HG02798 (cell line): ENCODE results near the gene FDXR.
"Not testable (repeated sequence)": the region's sequence is repeated elsewhere in the genome, so short reads cannot be mapped to it uniquely, and the experiment has no call there.

Source experiments
- ATAC-seq: cut with Tn5 transposase; IDR thresholded peaks from one replicate; pipeline ENCODE4 v1.9.1; 2021; ENCODE audit warnings: mild to moderate bottlenecking; ENCODE audit not compliant: unreplicated experiment, poor library complexity

The FDXR gene, protein sequence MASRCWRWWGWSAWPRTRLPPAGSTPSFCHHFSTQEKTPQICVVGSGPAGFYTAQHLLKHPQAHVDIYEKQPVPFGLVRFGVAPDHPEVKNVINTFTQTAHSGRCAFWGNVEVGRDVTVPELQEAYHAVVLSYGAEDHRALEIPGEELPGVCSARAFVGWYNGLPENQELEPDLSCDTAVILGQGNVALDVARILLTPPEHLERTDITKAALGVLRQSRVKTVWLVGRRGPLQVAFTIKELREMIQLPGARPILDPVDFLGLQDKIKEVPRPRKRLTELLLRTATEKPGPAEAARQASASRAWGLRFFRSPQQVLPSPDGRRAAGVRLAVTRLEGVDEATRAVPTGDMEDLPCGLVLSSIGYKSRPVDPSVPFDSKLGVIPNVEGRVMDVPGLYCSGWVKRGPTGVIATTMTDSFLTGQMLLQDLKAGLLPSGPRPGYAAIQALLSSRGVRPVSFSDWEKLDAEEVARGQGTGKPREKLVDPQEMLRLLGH

DNA sequence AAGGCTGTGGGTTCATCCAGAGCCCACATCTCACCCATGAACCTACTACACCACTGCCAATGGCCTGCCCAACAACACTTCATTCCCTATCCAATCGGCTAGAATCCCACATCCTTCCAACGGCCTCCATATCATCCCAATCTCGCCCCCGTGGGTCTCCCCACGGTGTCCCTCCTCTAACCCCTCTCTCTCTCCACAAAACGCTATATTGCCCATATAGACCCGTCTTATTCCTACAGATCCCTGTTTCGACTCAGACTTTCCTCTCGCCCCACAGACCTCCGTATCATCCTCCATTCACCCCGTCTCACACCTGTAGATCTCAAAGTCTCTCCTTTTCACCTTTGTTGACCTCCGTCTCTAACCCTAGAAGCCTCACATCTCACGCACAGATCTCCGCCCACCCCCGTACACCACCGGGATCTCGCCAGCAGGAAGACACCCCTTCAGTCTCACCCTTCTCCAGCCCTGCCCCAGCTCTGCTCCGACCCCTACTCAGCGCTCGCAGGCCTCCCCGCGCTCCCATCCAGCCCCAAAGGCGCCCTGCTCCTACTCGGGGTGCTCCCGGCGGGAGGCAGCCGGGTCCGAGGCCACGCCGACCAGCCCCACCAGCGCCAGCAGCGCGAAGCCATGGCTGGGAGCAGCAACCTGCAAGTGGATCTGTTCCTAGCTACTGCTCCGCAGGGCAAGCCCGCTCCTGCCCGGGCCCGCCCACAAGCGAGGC is at the start of gene FDXR:
TSS of gene FDXR (minus strand) at position 682 of the 724 bp plus-strand sequence. CDS start at position 632, 50 bp downstream.
- ATAC-seq, result no peak

DNA sequence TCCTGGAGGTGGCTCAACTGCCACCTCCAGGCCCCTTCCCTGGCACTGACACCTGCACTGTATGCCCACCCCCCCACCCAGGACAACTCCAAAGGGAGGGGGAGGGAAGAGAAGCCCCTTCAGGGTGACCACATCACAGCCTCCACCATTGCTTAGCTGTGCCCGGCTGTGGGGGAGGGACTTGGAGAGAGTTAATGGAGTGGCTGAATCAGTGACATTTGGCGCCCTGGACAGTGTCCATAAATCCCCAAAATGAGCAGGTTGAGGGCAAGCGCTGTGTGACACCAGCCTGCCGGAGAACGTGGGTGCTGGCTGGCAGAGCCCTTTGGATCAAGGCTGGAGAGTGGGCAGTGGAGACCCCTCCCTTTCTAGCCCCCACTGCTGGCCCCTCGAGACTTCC is 49.4 kb upstream of the FDXR start:
- ATAC-seq, result no peak

DNA sequence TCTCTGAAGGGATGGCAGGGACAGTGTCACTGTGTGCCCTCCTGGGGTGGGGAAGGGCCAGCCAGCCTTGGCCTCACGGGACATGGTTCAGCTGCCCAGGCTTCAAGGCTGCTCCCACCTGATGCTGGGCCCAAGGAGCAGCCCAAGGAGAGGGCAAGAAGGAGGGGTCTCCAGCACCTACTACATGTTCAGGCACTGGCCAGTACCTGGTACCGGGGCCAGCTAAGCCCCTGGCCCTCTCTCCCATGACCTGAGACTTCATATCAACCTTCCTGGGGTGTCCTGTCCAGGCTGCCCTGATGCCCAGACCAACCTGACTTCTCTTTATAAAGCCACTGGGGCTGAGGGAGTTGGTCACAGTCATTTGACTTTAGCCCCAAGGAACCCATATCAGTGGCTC is 49.0 kb upstream of the FDXR start:
- ATAC-seq, result no peak

DNA sequence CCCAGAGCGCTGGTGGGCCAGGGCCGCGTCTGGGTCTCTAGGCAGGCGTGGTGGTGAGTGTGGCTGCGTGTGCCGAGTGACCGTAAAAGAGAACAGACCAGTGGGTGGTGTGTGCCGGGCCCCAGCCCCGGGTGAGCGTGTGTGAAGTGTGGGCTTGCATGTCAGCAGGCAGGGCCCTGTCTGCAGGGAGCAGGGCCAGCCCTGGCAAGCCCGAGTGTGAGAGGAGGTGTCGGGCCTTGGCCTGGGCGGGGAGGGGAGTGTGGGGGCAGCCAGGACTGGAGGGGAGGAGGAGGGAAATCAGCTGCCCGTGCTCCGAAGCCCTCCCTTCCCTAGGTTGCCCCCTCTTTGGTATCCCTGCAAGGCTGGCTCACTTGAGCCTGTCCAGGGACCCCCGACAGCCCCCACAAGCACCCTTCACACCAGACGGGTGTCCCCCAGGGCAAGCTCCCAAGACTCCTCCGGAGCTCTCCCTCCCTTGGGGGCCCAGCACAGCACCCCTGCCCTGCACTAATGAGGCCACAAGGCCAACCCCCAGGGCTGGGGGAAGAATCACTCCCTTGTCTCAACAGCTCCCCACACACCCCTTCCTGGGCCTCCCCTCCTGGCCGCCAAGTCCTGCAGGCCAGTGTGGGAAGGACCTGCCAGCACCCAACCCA is 48.4 kb upstream of the FDXR start:
- no peak for ATAC-seq

DNA sequence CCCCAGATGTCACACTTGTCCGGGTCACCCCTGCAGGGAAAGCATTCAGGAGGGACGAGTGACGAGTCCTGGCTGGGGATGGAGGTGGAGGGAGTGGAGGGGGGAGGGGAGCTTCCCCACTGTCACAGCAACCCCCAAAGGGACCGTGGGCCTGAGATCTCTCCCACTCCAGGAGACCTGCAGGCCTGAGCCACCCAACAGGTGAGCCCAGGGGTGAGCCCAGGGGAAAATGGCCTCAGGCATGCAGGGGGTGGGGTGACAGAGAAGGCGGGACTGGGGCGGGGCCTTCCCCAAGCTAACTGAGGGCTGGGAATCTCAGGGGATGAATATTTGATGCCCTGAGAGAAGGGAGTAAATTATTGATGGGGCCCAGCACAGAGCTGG is 47.8 kb upstream of the FDXR start:
- no peak for ATAC-seq

DNA sequence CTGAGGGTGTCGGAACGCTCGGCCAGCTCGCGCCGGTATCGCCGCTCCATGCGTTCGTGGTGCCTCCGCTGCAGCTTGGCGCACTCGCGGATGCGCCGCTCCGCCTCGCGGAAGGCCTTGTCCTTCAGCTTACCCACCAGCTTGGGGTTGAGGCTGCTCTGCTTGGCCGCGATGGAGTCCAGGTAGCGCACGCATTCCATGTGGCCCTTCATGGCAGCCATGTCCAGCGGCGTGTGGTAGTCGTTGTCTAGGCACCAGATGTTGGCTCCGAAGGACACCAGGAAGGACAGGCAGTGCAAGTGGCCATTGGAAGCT is 47.5 kb upstream of the FDXR start:
- no peak for ATAC-seq

DNA sequence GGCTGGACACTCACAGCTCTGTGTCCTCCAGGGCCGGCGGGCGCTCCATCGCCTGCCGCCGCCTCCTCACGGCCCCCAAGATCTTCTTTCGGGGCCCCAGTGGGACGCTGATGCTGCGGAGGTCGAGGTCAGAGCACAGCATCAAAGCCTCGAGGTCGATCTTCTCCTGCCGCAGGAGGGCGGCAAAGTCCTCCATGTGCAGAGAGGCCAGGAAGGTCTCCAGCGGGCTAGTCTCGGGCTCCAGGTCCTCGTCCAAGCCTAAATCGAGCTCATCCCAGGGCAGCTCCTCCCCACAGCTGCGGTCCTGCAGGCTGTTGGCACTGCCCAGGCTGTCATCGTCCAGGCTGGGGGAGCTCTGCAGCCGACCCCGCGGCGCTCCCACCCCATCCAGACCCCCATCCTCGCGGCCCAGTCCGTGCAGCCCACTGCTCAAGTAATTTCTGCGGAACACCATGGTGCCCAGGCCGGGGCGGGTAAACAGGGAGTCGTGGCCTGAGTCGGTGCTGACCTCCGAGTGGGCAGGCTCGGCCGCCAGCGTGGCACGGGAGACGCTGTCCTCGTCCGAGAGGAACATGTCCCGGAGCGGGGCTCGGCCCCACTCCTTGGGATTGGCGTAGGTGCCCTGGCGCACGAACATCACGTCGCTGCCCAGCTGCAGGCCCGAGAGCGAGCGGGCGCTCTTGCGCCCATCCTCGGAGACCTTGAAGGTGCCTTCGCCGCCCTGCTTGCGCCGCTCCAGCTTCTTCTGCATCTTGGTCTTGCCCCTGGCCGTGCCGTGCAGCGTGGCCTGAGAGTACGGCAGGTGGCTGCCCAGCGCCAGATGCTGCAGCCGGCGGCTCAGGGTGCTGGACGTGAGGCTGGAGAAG is 46.9 kb upstream of the FDXR start:
- no peak for ATAC-seq

DNA sequence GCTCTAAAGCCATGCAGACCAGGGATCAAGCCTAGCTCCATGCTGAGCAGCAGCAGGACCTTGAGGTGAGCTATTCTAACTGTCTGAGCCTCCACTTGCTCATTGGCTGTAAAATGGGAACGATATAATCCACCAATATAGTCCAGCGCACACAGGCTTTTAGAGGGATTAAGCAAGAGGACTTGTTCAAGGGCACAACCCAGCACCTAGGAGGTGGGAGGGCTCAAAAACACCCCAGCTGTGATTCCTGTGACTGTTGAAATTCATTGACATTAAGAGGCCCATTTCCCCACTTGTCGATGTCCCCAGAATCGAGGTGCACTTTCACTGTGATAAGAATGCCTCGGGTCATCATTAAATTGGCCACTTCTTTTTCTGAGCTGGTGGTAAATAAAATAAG is 46.1 kb upstream of the FDXR start:
- ATAC-seq, result no peak

DNA sequence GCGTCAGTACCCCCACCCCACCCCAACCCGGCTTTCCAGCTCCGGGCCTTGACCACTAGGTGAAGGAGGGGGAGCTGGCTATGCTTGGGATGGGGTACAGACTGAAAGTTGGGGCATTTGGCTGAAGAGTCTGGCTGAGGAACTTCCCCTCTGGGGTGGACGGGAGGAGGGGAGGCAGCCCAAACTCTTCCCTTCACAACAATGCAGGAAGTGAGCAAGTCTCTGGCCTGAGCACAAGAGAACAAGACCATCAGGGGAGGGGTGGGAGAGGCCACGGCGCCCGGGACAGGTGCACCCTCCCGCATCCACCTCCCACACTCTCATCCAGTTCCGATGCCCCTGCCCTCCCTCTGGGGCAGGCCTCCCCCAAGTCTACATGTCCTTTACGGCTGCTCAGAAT is 44.6 kb upstream of the FDXR start:
- ATAC-seq, result no peak

DNA sequence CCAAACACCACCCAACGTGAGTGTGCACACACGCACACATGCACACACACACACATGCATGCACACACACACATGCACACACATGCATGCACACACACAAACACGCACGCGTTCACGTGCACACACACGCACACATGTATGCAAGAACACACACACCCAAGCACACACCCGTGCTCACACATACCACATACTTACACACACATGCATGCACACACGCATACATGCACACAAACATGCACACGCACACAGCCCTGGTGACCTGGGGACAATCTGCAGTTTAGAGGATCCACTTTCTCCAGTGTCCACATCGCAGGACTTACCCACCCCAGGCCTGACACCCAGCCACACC is 44.0 kb upstream of the FDXR start:
- ATAC-seq, result no peak

DNA sequence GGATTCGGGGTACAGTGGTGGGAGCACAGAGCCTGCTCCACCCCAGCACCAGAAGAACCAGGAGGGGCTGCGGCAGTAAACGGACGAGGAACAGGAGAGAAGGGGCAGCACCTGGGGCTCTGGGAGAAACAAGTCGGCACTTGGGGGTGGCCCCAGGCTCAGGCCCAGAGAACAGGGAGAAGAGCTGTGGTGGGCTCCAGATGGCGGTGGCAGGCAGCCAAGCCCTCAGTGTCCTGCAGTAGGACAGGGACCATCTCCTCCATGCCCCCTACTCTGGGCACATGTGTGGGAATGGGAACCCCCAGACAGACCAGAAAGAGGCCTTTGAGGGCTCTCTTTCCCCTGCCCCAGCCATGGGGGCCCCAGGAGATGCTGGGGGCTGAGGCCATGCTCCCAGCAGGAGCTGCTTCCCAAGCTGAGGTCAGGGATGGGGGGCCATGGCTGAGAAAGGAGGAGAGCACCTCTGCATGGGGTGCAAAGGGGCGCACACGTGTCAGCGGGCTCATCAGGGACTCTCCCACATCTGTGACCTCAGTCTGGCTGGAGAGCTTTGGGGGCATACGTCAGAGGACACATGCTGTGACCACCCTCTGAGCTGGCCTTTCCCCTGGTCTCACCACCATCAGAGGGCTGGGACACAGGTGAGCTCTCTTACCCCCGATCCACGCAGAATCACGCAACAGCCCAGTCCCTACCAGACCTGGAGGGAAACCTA is 43.5 kb upstream of the FDXR start:
- ATAC-seq, result no peak

DNA sequence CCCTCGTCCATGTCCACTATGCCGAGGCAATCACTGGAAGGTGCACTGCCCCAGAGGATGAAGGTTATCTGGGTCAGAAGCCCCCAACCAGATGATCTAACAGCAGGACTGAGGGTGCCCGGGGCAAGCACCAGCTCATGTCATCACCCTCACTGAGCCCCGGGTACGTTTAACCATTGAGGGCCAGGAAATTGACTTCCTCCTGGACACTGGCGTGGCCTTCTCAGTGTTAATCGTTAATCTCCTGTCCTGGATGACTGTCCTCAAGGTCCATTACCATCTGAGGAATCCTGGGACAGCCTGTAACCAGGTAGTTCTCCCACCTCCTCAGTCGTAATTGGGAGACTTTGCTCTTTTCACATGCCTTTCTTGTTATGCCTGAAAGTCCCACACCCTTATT is 38.6 kb upstream of the FDXR start:
- ATAC-seq, result not testable (repeated sequence)

DNA sequence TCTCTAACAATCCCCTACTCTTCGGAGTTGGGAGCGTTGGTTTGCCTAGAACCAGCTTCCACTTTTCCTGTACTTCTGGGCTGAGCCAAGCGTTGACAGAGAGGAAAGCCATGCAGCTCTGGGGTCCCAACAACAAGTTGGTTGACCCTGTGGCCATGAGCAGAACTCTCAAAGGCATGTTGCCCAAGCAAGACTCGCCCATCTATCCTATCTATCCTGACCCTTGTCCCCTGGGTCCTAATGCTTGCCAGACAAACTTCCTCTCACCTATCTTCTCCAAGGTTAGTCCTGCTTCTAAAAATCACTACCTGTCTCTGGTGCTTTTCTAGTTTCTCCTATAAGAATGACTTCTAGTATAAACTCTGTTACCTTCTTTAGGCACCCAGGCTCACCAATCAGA is 36.3 kb upstream of the FDXR start:
- not testable (repeated sequence) for ATAC-seq

DNA sequence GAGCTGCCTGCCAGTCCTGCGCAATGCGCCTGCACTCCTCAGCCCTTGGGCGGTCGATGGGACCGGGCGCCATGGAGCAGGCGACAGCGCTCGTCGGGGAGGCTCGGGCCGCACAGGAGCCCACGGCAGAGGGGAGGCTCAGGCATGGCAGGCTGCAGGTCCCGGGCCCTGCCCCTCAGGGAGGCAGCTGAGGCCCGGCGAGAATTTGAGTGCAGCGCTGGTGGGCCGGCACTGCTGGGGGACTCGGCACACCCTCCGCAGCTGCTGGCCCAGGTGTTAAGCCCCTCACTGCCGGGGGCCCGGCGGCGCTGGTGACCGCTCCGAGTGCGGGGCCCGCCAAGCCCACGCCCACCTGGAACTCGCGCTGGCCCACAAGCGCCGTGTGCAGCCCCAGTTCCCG is 34.2 kb upstream of the FDXR start:
- ATAC-seq, result no peak

DNA sequence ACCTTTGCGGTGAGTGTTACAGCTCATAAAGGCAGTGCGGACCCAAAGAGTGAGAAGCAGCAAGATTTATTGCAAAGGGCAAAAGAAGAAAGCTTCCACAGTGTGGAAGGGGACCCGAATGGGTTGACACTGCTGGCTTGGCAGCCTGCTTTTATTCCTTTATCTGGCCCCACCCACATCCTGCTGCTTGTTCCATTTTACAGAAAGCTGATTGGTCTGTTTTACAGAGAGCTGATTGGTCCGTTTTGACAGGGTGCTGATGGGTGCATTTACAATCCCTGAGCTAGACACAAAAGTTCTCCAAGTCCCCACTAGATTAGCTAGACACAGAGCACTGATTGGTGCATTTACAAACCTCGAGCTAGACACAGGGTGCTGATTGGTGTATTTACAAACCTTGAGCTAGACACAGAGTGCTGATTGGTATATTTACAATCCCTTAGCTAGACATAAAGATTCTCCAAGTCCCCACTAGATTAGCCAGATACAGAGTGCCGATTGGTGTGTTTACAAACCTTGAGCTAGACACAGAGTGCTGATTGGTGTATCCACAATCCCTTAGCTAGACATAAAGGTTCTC is 33.5 kb upstream of the FDXR start:
- ATAC-seq, result not testable (repeated sequence)

DNA sequence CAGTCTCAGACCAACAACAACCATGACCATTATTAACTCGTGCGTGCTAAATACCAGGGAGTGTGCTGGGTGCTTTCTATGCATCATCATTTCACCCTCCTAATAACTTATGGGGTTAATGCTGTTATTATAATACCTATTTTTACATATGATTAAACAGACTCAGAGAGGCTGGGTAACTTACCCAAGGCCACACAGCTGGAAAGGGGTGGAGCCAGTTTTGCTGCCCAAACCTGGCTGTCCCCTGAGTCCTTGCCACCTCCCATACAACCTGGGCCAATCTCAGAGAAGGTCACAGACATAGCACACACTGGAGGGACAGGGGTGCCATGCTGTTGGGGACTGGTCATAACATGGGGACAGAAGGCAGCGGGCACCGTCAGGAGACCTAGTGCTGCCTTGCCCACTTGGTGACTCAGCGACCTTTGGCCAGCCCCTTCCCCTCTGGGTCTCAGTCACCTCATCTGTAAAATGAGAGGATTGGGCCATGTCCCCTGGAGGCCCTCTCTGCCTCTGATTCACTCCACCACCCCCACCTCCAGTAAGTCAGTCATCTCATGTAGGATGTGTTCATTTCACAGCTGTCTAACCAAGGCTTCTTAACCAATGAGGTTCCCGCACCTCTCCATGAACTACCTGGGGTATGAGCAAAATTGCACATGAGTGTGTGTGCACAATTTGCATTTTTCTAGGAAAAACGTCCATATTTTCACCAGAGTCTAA is 32.1 kb upstream of the FDXR start:
- no peak for ATAC-seq

DNA sequence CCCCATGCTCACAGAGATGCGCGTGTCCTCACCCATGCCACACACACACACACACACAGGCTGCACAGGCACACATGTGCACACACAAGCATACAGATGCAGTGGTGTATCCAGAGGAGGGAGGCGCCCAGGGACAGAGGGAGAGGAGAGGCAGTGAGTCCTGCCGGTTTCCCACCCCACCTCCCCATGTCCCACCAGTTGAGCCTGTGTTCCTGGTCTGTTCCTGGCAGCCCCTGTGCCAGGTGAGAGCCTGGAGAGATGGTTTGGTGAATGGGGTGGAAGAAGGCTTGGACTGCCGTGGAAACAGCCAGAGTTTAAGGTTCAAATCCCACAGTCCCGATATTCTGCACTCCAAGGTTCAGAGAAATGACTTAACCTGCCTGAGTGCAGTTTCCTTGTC is 30.9 kb upstream of the FDXR start:
- no peak for ATAC-seq

DNA sequence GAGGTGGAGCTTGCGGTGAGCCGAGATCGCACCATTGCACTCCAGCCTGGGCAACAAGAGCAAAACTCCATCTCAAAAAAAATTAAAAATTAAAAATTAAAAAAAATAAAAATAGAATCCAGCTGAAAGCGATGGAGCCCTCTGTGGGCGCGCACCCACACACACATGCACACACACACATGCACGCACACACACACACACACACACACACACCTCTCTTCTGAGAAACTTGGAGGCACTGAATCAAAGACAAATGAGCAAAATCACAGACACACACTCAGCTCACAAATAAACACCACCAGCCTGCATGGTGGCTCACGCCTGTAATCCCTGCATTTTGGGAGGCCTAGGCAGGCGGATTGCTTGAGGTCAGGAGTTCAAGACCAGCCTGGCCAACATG is 30.2 kb upstream of the FDXR start:
- no peak for ATAC-seq
